RPMI8226 (cell line): Measurements from ENCODE around the gene PAQR9.
"Not testable (repeated sequence)": the region's sequence is repeated elsewhere in the genome, so short reads cannot be mapped to it uniquely, and the experiment has no call there.

Source experiments
- DNase-seq: peaks from one replicate; pipeline ENCODE4 v3.0.0-alpha.2; 2015

The PAQR9 gene

GRCh38 chr3:142963516-142964448 lies at the start of gene PAQR9:
Gene PAQR9, minus strand, starts transcription at chr3:142963674. Its CDS starts 338 bp downstream, at chr3:142963336.
- DNase-seq, result peak; percentile 13

GRCh38 chr3:143011705-143012104 lies 48.2 kb upstream of the PAQR9 start:
- no peak for DNase-seq

- no peak for DNase-seq
These were observed 46.5 kb upstream of the PAQR9 start for GRCh38 chr3:143010024-143010423.

GRCh38 chr3:143004823-143005222 lies 41.3 kb upstream of the PAQR9 start:
- DNase-seq, result no peak

- no peak for DNase-seq
These were observed 39.3 kb upstream of the PAQR9 start for GRCh38 chr3:143002727-143003126.

GRCh38 chr3:143002083-143002712 lies 38.7 kb upstream of the PAQR9 start:
- peak; percentile 42 for DNase-seq

GRCh38 chr3:143001369-143002082 lies 38.1 kb upstream of the PAQR9 start, which contains the start of gene U2SURP:
Gene U2SURP, plus strand, starts transcription at chr3:143001570. Its CDS starts 59 bp downstream, at chr3:143001629.
- peak; percentile 98 for DNase-seq

GRCh38 chr3:143001034-143001368 lies 37.5 kb upstream of the PAQR9 start:
- peak; percentile 83 for DNase-seq

GRCh38 chr3:143000528-143000927 lies 37.1 kb upstream of the PAQR9 start:
- peak; percentile 17 for DNase-seq

GRCh38 chr3:142999881-143000280 lies 36.4 kb upstream of the PAQR9 start:
- DNase-seq, result no peak

GRCh38 chr3:142998439-142998838 lies 35.0 kb upstream of the PAQR9 start:
- DNase-seq, result no peak

GRCh38 chr3:142997330-142997729 lies 33.9 kb upstream of the PAQR9 start:
- DNase-seq, result no peak

GRCh38 chr3:142993958-142994442 lies 30.5 kb upstream of the PAQR9 start:
- peak; percentile 81 for DNase-seq

GRCh38 chr3:142992323-142992722 lies 28.8 kb upstream of the PAQR9 start:
- DNase-seq, result no peak

GRCh38 chr3:142990721-142991120 lies 27.2 kb upstream of the PAQR9 start:
- DNase-seq, result peak; percentile 21

- DNase-seq, result not testable (repeated sequence)
These were observed 25.4 kb upstream of the PAQR9 start for GRCh38 chr3:142988826-142989225.

- not testable (repeated sequence) for DNase-seq
These were observed 24.7 kb upstream of the PAQR9 start for GRCh38 chr3:142988221-142988620.

GRCh38 chr3:142987707-142988106 lies 24.2 kb upstream of the PAQR9 start:
- DNase-seq, result no peak

GRCh38 chr3:142987080-142987700 lies 23.7 kb upstream of the PAQR9 start:
- peak; percentile 41 for DNase-seq

GRCh38 chr3:142984255-142984654 lies 20.8 kb upstream of the PAQR9 start:
- DNase-seq, result no peak

- DNase-seq, result no peak
These were observed 19.8 kb upstream of the PAQR9 start for GRCh38 chr3:142983318-142983717.

- no peak for DNase-seq
These were observed 18.7 kb upstream of the PAQR9 start for GRCh38 chr3:142982038-142982773.
